NCI-H2196 (cell line): ENCODE measurements around the gene CTNNA3.

Source experiments
- DNase-seq: peaks from one replicate; lab custom pipeline; 2025; ENCODE audit not compliant: unreplicated experiment; lab: John Stamatoyannopoulos, UW

Gene CTNNA3

GRCh38 chr10:66777665-66778064, 918.3 kb downstream of the CTNNA3 start:
- no peak for DNase-seq

- no peak for DNase-seq
Observed at GRCh38 chr10:66773472-66773817, 922.5 kb downstream of the CTNNA3 start.

- DNase-seq = no peak
Observed at GRCh38 chr10:66772548-66773471, 923.2 kb downstream of the CTNNA3 start.

- no peak for DNase-seq
Observed at GRCh38 chr10:66767707-66768106, 928.3 kb downstream of the CTNNA3 start.

- DNase-seq = no peak
Observed at GRCh38 chr10:66762218-66762729, 933.7 kb downstream of the CTNNA3 start.

GRCh38 chr10:66760941-66761340, 935.1 kb downstream of the CTNNA3 start:
- no peak for DNase-seq

- no peak for DNase-seq
Observed at GRCh38 chr10:66755474-66755873, 940.5 kb downstream of the CTNNA3 start.

- no peak for DNase-seq
Observed at GRCh38 chr10:66752714-66753113, 943.3 kb downstream of the CTNNA3 start.

GRCh38 chr10:66748217-66748616, 947.8 kb downstream of the CTNNA3 start:
- DNase-seq = no peak

- DNase-seq = no peak
Observed at GRCh38 chr10:66747451-66747850, 948.5 kb downstream of the CTNNA3 start.

GRCh38 chr10:66746711-66747110, 949.3 kb downstream of the CTNNA3 start:
- no peak for DNase-seq

GRCh38 chr10:66746246-66746645, 949.7 kb downstream of the CTNNA3 start:
- DNase-seq = no peak

GRCh38 chr10:66744915-66745314, 951.1 kb downstream of the CTNNA3 start:
- DNase-seq = no peak

GRCh38 chr10:66737241-66737640, 958.8 kb downstream of the CTNNA3 start:
- DNase-seq = no peak

- no peak for DNase-seq
Observed at GRCh38 chr10:66723608-66724400, 972.2 kb downstream of the CTNNA3 start.

GRCh38 chr10:66719483-66719882, 976.5 kb downstream of the CTNNA3 start:
- DNase-seq = no peak

- no peak for DNase-seq
Observed at GRCh38 chr10:66717231-66717981, 978.6 kb downstream of the CTNNA3 start.

- no peak for DNase-seq
Observed at GRCh38 chr10:66714741-66715140, 981.3 kb downstream of the CTNNA3 start.

GRCh38 chr10:66713387-66713786, 982.6 kb downstream of the CTNNA3 start:
- no peak for DNase-seq

GRCh38 chr10:66698069-66698468, 997.9 kb downstream of the CTNNA3 start:
- DNase-seq = no peak

- DNase-seq = no peak
Observed at GRCh38 chr10:66695046-66695445, 1000.9 kb downstream of the CTNNA3 start.
